Mucosa of gallbladder (tissue), 1 donor: ENCODE data around the gene HECTD4. TPM values are rescaled to one million over a fixed set of nuclear protein-coding genes. Genes with fewer than 3 reads are reported as not detected.
A peak's percentile ranks its signal among the peaks of the same experiment; 100 is the strongest.
"Not testable (repeated sequence)": the region's sequence is repeated elsewhere in the genome, so short reads cannot be mapped to it uniquely, and the experiment has no call there.

Experiments used
- DNase-seq: peaks from one replicate; pipeline ENCODE4 v3.0.0-alpha.2; 2020; ENCODE audit warnings: low spot score
- total RNA-seq: library from RNA; stranded (reverse); gene quantifications from one replicate; pipeline ENCODE4 v1.2.1, GENCODE V29; 2021
- donor health status: DM: no; HTN: no; CAD: no.

The HECTD4 gene
- total RNA-seq, 1 donor from 2014 or later, result 49.1 TPM

- DNase-seq, result peak; percentile 26
Measured at GRCh38 chr12:112275207-112275606, 107.0 kb downstream of the HECTD4 start.

GRCh38 chr12:112270673-112271072 lies 111.6 kb downstream of the HECTD4 start:
- no peak for DNase-seq

- no peak for DNase-seq
Measured at GRCh38 chr12:112266473-112266872, 115.8 kb downstream of the HECTD4 start.

GRCh38 chr12:112261559-112261958 lies 120.7 kb downstream of the HECTD4 start:
- DNase-seq, result no peak

- no peak for DNase-seq
Measured at GRCh38 chr12:112258926-112259325, 123.3 kb downstream of the HECTD4 start.

- DNase-seq, result no peak
Measured at GRCh38 chr12:112256780-112257179, 125.5 kb downstream of the HECTD4 start.

GRCh38 chr12:112252184-112252583 lies 130.0 kb downstream of the HECTD4 start:
- DNase-seq, result no peak

- DNase-seq, result not testable (repeated sequence)
Measured at GRCh38 chr12:112244902-112245301, 137.3 kb downstream of the HECTD4 start.

GRCh38 chr12:112243255-112244110 lies 138.7 kb downstream of the HECTD4 start:
- no peak for DNase-seq

GRCh38 chr12:112241176-112241575 lies 141.1 kb downstream of the HECTD4 start:
- DNase-seq, result no peak

GRCh38 chr12:112239881-112240280 lies 142.3 kb downstream of the HECTD4 start:
- no peak for DNase-seq

GRCh38 chr12:112239020-112239419 lies 143.2 kb downstream of the HECTD4 start:
- DNase-seq, result no peak

- DNase-seq, result no peak
Measured at GRCh38 chr12:112238441-112238840, 143.8 kb downstream of the HECTD4 start.

GRCh38 chr12:112236786-112237185 lies 145.4 kb downstream of the HECTD4 start:
- no peak for DNase-seq

GRCh38 chr12:112236386-112236785 lies 145.8 kb downstream of the HECTD4 start:
- no peak for DNase-seq

GRCh38 chr12:112234303-112234702 lies 147.9 kb downstream of the HECTD4 start:
- DNase-seq, result no peak

- DNase-seq, result no peak
Measured at GRCh38 chr12:112233242-112233641, 149.0 kb downstream of the HECTD4 start.

- no peak for DNase-seq
Measured at GRCh38 chr12:112230136-112230535, 152.1 kb downstream of the HECTD4 start.

- DNase-seq, result no peak
Measured at GRCh38 chr12:112226768-112227167, 155.5 kb downstream of the HECTD4 start.

GRCh38 chr12:112220628-112221027 lies 161.6 kb downstream of the HECTD4 start:
- not testable (repeated sequence) for DNase-seq

- DNase-seq, result no peak
Measured at GRCh38 chr12:112219195-112219594, 163.0 kb downstream of the HECTD4 start.

- no peak for DNase-seq
Measured at GRCh38 chr12:112218150-112218549, 164.1 kb downstream of the HECTD4 start.

- DNase-seq, result no peak
Measured at GRCh38 chr12:112217647-112218046, 164.6 kb downstream of the HECTD4 start.

GRCh38 chr12:112216223-112216622 lies 166.0 kb downstream of the HECTD4 start:
- no peak for DNase-seq
